ENCODE measurements around the gene TMEM92. TPM values are rescaled to one million over a fixed set of nuclear protein-coding genes. Genes with fewer than 3 reads are reported as not detected.

TMEM92 gene
- 14.3 to 19.6 TPM (median 17.0 TPM) in 5 replicates for total RNA-seq (2022; extraction: Qiagen RNA extraction)

DNA sequence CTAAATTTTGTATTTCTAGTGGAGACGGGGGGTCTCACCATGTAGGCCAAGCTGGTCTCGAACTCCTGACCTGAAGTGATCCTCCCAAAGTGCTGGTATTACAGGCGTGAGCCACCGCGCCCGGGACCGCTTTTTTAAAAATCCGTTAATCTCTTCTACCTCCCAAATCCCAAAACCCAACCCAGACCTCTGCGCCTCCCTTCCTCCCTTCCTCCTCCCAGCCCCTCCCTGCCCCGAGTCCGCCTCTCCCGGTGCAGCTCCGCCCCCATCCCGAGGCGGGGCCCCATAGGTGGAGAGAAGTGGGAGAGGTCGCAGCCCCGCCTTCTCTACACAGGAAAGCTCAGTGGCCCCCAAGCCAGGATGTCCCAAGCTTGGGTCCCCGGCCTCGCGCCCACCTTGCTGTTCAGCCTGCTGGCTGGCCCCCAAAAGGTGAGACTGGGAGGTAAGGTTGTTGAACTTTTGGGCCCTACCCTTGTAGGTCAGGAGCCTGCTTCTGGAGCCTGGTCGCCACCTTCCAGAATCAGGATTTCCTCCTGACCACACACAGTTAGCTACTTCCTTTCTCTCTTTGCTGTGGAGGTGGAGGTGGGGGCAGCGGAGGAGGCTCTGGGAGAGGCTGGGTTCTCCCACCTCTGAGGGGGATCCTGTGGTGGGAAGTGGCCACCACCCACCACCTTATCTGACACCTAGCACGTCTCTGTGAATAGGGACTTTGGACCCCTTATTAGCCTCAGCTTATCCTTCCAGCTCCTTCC, at the start of gene TMEM92:
Gene TMEM92 (plus strand): TSS at position 325 of the 755 bp plus-strand sequence. CDS start 36 bp downstream, at position 361.

Other genes starting within 250 kb of the TMEM92 start
- 354 to 383 TPM (median 368 TPM) in 5 replicates for gene ITGA3, start 218.4 kb upstream of the TMEM92 start, total RNA-seq (2022; extraction: Qiagen RNA extraction)
- 15.3 to 20.3 TPM (median 17.2 TPM) in 5 replicates for gene PDK2, start 179.1 kb upstream of the TMEM92 start, total RNA-seq (2022; extraction: Qiagen RNA extraction)
- 0.25 to 0.52 TPM (median 0.49 TPM) in 5 replicates for gene SAMD14, start 144.3 kb upstream of the TMEM92 start, total RNA-seq (2022; extraction: Qiagen RNA extraction)
- 41.9 to 52.0 TPM (median 49.5 TPM) in 5 replicates for gene PPP1R9B, start 123.8 kb upstream of the TMEM92 start, total RNA-seq (2022; extraction: Qiagen RNA extraction)
- gene SGCA, start 108.5 kb upstream of the TMEM92 start, total RNA-seq (2022; extraction: Qiagen RNA extraction) = 1.0 to 2.8 TPM (median 1.6 TPM) in 5 replicates
- gene COL1A1, start 72.8 kb upstream of the TMEM92 start, total RNA-seq (2022; extraction: Qiagen RNA extraction) = 6.3 to 11.2 TPM (median 8.9 TPM) in 5 replicates
- gene XYLT2, start 71.7 kb downstream of the TMEM92 start, total RNA-seq (2022; extraction: Qiagen RNA extraction) = 20.8 to 23.3 TPM (median 21.9 TPM) in 5 replicates
- gene MRPL27, start 98.7 kb downstream of the TMEM92 start, total RNA-seq (2022; extraction: Qiagen RNA extraction) = 136 to 159 TPM (median 145 TPM) in 5 replicates
- 13.8 to 16.2 TPM (median 14.3 TPM) in 5 replicates for gene EME1, start 98.8 kb downstream of the TMEM92 start, total RNA-seq (2022; extraction: Qiagen RNA extraction)
- gene LRRC59, start 123.1 kb downstream of the TMEM92 start, total RNA-seq (2022; extraction: Qiagen RNA extraction) = 227 to 247 TPM (median 234 TPM) in 5 replicates
- 11.0 to 13.9 TPM (median 12.7 TPM) in 5 replicates for gene ACSF2, start 151.8 kb downstream of the TMEM92 start, total RNA-seq (2022; extraction: Qiagen RNA extraction)
- gene CHAD, start 194.4 kb downstream of the TMEM92 start, total RNA-seq (2022; extraction: Qiagen RNA extraction) = not detected in 5 replicates
- 25.5 to 33.7 TPM (median 30.9 TPM) in 5 replicates for gene RSAD1, start 204.4 kb downstream of the TMEM92 start, total RNA-seq (2022; extraction: Qiagen RNA extraction)
- 0.35 to 0.89 TPM (median 0.54 TPM) in 5 replicates for gene MYCBPAP, start 234.0 kb downstream of the TMEM92 start, total RNA-seq (2022; extraction: Qiagen RNA extraction)

Measured in A549 treated with AZD2906 at 1 μM for 4 hours (cell line).